HCEC 1CT (cell line): ENCODE results near the gene TOPORS.
"Not testable (repeated sequence)": the region's sequence is repeated elsewhere in the genome, so short reads cannot be mapped to it uniquely, and the experiment has no call there.

Experiments used
- DNase-seq: peaks from one replicate; pipeline ENCODE4 v3.0.0-alpha.2; 2017

TOPORS gene

GRCh38 chr9:32552172-32552872, at the start of gene TOPORS, which contains the start of gene SMIM27:
TOPORS (minus strand) TSS chr9:32552586; CDS start chr9:32552436, 150 bp downstream.
SMIM27 (plus strand) TSS chr9:32552327; CDS start chr9:32552435, 108 bp downstream.
- peak; percentile 90 for DNase-seq

GRCh38 chr9:32599021-32599420, 46.6 kb upstream of the TOPORS start:
- not testable (repeated sequence) for DNase-seq

- DNase-seq, result no peak
These were observed 44.5 kb upstream of the TOPORS start for GRCh38 chr9:32596936-32597335.

- DNase-seq, result no peak
These were observed 43.9 kb upstream of the TOPORS start for GRCh38 chr9:32596096-32596865.

- DNase-seq, result no peak
These were observed 38.5 kb upstream of the TOPORS start for GRCh38 chr9:32590898-32591297.

- DNase-seq, result no peak
These were observed 38.1 kb upstream of the TOPORS start for GRCh38 chr9:32590476-32590875.

- DNase-seq, result peak; percentile 53
These were observed 36.8 kb upstream of the TOPORS start for GRCh38 chr9:32589083-32589723.

GRCh38 chr9:32587901-32588300, 35.5 kb upstream of the TOPORS start:
- DNase-seq, result peak; percentile 24

GRCh38 chr9:32584784-32585183, 32.4 kb upstream of the TOPORS start:
- no peak for DNase-seq

GRCh38 chr9:32581512-32582143, 29.2 kb upstream of the TOPORS start:
- peak; percentile 54 for DNase-seq

GRCh38 chr9:32580631-32581300, 28.4 kb upstream of the TOPORS start:
- no peak for DNase-seq

- peak; percentile 49 for DNase-seq
These were observed 27.4 kb upstream of the TOPORS start for GRCh38 chr9:32579706-32580331.

GRCh38 chr9:32578976-32579375, 26.6 kb upstream of the TOPORS start:
- DNase-seq, result no peak

- DNase-seq, result no peak
These were observed 24.9 kb upstream of the TOPORS start for GRCh38 chr9:32577316-32577715.

- no peak for DNase-seq
These were observed 22.5 kb upstream of the TOPORS start for GRCh38 chr9:32574858-32575257.

- no peak for DNase-seq
These were observed 21.4 kb upstream of the TOPORS start for GRCh38 chr9:32573821-32574220.

- DNase-seq, result peak; percentile 95
These were observed 20.6 kb upstream of the TOPORS start, which contains the start of gene NDUFB6 for GRCh38 chr9:32572900-32573523. NDUFB6 (minus strand) TSS chr9:32573159; CDS start chr9:32573060, 99 bp downstream.

- DNase-seq, result peak; percentile 72
These were observed 19.8 kb upstream of the TOPORS start for GRCh38 chr9:32571969-32572899.

- DNase-seq, result no peak
These were observed 17.9 kb upstream of the TOPORS start for GRCh38 chr9:32570262-32570661.

GRCh38 chr9:32566770-32567169, 14.4 kb upstream of the TOPORS start:
- no peak for DNase-seq
